Mucosa of gallbladder (tissue), 1 donor: Measurements from ENCODE around the gene STRIP2. TPM values are rescaled to one million over a fixed set of nuclear protein-coding genes. Genes with fewer than 3 reads are reported as not detected.
"Not testable (repeated sequence)": the region's sequence is repeated elsewhere in the genome, so short reads cannot be mapped to it uniquely, and the experiment has no call there.

ENCODE experiments used
- DNase-seq: peaks from one replicate; pipeline ENCODE4 v3.0.0-alpha.2; 2020; ENCODE audit warnings: low spot score
- total RNA-seq: library from RNA; stranded (reverse); gene quantifications from one replicate; pipeline ENCODE4 v1.2.1, GENCODE V29; 2021
- donor health status: DM: no; HTN: no; CAD: no.

STRIP2 gene
- total RNA-seq, 1 donor from 2014 or later = 2.1 TPM

DNA sequence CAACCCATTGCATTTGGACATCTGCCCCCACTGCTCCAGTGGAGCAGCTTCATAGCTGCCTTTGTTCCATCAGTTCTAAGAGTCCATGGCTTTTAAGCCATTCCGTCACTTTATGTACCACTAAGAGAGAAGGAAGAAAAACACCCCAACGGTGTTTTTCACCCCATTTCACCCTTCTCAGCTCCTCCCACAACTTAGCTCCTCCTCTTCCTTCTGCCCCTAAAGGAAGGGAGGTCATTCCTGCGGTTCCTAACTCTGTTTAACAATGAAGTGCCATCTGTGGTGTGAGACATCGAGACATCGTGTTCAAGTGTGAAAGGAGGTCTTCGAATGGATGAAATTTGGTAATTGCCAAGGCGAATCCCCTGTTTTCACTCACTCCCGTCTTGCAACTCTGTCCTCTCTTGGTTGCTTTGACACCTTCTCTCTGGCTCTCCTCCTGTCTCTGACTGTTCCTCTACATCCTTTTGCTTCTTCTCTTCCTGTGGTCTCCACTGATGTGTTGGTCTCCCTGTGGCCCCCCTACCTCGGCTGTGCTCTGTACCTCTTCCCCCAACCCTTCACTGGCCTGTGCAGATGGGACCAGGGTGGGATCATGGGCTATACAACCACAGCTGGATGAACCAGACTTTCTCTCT lies 91.1 kb downstream of the STRIP2 start:
- no peak for DNase-seq

DNA sequence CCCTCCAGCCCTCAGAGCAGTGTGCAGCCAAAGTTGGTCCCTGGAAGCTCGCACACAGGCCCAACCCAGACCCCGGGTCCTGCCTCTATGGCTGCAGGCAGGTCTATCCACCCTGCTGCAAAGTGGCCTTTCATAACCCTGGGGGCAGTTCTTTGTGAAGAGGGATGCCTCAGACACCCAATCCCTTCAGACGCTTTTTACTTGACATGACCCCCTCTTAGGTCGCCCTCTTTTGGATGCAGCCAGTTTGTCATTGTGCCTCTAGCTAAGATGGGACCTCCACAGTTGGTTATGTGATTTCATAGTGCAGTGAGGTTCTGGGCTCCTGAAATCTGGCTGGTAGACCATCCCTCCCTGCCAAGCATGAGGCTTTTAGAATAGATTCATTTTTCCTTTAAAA lies 95.4 kb downstream of the STRIP2 start:
- no peak for DNase-seq

- no peak for DNase-seq
These were observed 96.7 kb downstream of the STRIP2 start for GRCh38 chr7:129530795-129531391.

- no peak for DNase-seq
These were observed 97.5 kb downstream of the STRIP2 start for GRCh38 chr7:129531721-129532120.

DNA sequence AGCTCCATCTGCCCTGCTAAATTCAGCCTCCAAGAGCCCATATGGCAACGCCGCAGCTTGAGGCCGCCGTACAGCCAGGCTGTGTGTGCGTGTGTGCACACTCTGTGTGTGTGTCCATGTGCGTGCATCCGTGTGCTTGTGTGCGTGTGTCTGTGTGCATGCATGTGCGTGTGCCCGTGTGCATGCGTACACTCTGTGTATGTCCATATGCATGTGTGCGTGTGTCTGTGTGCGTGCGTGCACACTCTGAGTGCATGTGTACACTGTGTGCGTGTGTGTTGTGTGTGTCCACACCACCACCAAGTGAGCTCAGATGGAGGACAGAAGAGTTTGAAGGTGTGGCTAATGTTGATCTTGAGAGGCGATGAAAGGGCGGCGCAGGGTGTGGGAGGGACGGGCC lies 98.1 kb downstream of the STRIP2 start:
- no peak for DNase-seq

DNA sequence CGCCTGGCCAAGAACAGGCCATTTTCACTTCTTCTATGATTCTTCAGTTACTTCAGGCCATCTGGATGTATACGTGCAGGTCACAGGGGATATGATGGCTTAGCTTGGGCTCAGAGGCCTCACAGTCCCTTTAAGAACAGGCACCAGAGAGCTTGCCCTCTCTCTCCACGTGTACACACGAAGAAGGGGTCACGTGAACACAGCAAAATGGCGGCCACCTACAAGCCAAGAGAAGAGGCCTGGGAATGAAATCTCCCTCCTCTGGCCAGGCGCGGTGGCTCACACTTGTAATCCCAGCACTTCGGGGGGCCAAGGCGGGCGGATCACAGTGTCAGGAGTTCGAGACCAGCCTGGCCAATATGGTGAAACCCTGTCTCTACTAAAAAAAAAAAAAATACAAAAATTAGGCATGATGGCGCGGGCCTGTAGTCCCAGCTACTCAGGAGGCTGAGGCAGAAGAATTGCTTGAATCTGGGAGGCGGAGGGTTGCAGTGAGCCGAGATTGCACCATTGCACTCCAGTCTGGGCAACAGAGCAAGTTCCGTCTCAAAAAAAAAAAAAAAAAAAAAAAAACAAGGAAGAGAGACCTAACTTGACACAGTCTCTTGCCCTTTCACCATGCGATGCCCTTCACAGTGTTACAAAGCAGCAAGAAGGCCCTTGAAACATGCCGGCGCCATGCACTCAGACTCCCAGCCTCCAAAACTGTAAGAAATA lies 100.5 kb downstream of the STRIP2 start:
- DNase-seq = not testable (repeated sequence)

DNA sequence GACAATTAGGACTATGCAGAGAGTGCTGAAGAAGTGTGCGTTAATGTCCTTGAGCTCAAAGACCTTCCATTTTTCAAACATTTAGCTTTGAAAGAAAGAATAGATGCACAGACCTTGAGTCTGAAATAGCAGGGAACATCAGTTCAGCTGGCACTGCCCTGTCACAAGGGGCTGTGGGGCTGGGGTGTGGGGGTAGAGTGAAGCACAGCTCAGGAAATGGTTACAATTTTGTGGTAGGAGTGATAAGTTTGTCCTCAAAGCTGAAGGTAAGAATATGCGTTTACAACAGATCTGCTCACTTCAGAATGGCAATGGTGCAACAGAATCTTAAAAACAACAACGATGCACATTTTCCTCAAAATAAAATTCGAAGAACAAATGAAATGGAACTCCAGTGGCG lies 101.7 kb downstream of the STRIP2 start:
- no peak for DNase-seq

- DNase-seq = no peak
These were observed 102.1 kb downstream of the STRIP2 start for GRCh38 chr7:129536323-129536722.

Other genes with a start within 250 kb of the STRIP2 start
- gene SMO, start 245.8 kb upstream of the STRIP2 start, total RNA-seq = 15.8 TPM
- 165 TPM for gene AHCYL2, start 209.4 kb upstream of the STRIP2 start, total RNA-seq
- gene SMKR1, start 68.1 kb downstream of the STRIP2 start, total RNA-seq = 2.0 TPM
- gene NRF1, start 177.3 kb downstream of the STRIP2 start, total RNA-seq = 16.4 TPM